ENCODE data around the gene ZBTB21.

Gene ZBTB21

DNA sequence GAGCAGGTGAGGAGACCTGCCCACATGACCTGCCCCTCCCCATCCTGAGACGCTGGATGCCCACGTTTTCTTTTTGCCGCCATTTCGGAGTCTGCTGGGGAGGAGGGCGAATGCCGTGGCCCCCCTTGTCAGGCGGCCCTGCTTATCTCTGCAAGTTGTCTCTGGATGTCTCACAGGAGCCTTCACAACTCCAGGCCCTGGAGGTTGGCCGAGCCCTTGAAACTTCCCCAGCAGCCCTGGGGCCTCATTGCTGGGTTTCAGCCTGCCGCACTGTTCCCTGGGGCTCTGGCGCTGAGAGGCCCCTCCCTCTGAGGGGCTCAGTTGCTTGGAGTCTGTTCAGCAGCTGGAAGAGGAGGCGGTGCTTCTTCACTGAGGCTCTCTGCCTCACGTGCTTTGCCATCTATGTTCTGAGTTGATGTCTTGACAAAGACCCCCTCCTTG lies 29.8 kb upstream of the ZBTB21 start:
- DNase-seq: no peak

DNA sequence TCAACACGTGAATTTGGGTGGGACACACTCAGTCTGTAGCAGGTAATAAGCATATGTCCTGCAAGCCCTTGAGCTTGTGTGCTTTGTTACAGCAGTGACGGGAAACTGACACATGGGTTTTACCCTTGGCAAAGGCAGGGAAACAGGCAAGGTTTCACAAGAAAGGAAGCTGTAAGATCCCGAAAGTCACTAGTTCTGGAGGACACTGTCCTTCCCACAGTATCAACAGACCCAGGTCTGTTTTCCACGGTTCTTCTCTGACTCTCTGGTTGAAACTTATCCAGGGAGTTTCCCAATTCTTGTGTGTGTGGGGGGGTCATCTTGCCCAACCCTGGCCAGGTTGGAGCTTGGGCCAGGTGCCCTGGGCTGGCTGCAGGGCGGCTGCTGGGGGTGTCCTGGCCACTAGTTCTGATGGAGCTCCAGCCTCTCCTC lies 29.3 kb upstream of the ZBTB21 start:
- no peak for DNase-seq

- DNase-seq: no peak
Observed at GRCh38 chr21:42038826-42039425, 28.8 kb upstream of the ZBTB21 start.

DNA sequence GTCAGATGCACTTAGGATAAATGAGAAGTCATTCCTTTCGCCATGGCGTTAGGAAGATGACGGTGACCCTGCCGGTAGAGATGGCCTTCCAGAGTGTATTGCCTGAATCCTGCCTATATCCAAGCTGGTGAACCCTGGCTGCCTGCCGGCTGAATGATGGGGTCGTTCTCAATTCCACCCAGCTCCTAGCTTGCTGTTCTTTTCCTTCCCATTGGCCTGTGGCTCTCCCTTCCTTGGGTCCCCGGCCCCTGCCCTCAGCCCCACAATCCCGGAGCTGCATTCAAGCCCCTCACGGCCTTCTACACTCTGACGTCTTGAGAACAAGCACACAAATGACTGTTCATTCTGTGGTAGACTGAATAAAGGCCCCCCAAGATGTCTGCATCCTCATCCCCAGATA lies 28.2 kb upstream of the ZBTB21 start:
- DNase-seq: no peak

DNA sequence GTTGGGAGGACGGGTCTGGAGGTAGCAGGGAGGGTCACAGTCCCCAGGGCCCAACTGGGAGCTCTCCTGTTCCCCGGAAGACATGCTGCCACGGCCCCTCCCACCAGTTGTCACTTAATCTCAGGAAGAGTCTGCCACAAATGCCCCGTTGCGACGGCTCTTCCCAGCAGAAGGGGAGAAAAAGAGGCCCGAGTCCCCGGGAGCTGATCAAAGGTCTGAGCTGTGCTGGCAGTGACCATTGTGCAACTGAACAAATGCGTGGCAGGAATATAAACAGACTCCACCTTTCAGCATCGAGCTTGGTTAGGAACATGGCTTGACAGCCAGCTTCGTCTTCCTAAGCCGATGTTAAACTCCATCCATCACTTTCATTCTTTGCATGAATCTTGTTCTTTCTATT lies 27.8 kb upstream of the ZBTB21 start:
- DNase-seq: no peak

DNA sequence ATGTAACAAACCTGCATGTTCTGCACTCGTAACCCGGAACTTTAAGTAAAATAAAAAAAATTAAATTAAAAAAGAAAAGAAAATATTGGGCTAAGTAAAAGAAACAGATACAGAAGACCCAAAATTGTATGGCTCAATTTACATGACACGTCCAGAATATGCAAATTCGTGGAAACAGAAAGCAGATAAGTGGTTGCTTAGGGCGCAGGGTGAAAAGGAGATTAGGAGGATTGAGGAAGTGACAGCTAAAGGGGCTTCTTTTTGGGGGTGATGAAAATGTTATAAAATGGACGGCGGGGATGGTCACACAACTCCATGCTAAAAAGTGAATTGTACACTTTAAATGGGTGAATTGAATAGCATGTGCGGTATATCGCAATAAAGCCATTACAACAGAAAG lies 27.4 kb upstream of the ZBTB21 start:
- no peak for DNase-seq

GRCh38 chr21:42036313-42036712 lies 26.2 kb upstream of the ZBTB21 start:
- DNase-seq: no peak

- DNase-seq: no peak
Observed at GRCh38 chr21:42032968-42033367, 22.8 kb upstream of the ZBTB21 start.

GRCh38 chr21:42032266-42032665 lies 22.1 kb upstream of the ZBTB21 start:
- no peak for DNase-seq

DNA sequence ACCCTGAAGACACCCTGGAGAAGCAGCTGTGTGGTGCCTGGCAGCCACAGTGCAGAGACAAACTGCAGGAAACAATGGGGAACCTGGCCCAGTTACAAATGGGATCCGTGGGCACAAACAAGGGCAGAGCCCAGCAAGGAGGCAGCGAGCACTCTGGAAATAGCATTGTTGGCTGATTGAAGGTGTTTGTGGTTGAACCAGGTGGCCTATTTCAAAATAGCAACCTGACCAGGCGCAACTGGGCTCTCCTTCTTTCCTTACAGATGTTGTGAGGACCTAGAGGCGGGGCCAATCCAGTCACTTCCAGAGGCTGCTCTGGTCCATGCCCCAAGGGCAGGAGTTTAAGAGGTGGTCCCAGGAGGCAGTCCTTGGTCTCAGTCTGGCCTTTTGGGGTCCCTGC lies 21.7 kb upstream of the ZBTB21 start:
- no peak for DNase-seq

DNA sequence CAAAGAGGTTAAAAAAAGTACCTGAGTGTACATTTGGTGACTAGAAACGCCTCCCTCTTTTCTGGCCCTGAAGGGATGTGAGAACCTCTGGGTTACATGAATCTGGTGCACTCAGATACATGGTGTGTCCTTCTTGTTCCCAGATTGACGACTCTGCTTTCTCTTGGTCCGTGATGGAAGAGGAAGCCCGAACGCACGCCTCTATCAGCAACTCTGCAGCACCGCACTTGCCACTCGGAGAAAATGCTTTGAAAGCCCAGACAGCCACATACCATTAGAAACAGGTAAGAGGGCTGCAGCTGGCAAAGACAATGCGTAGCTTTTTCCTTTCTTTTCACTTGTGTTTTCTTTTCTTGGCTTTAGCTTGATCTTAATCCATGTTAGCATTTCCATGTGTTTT lies 21.1 kb upstream of the ZBTB21 start:
- DNase-seq: no peak

GRCh38 chr21:42030311-42030710 lies 20.2 kb upstream of the ZBTB21 start:
- DNase-seq: no peak

DNA sequence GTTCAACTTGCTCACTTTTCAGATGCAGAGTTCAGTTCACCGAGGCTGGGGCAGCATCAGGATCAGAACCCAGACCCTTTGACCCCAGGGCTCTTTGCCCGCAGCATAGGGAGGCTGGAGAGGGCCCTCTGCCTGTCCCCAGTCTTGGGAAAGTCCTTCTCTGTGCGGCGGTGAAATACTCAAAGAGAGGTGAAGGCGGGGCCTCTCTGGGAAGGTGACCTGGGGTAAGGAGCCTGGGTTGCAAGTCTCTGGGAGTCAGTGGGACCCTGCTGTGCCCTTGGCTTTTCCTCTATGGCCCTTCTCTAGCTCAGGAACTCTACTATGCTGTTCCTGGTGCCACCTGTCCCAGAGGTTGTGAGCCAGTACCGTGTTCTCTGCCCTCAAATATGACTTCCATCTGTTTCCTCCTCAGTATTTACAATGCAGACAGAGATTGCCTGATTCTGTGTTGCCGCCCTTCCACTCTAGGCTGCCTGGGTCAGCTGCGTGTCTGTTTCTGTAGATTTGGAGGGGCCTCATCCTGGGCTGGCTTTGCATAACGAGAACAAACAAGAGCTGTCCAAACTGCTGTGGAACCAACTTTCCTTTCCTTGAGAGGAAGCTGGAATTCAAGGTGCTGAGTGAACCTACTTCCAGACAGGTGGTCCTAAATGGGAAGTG lies 18.7 kb upstream of the ZBTB21 start:
- DNase-seq: no peak

DNA sequence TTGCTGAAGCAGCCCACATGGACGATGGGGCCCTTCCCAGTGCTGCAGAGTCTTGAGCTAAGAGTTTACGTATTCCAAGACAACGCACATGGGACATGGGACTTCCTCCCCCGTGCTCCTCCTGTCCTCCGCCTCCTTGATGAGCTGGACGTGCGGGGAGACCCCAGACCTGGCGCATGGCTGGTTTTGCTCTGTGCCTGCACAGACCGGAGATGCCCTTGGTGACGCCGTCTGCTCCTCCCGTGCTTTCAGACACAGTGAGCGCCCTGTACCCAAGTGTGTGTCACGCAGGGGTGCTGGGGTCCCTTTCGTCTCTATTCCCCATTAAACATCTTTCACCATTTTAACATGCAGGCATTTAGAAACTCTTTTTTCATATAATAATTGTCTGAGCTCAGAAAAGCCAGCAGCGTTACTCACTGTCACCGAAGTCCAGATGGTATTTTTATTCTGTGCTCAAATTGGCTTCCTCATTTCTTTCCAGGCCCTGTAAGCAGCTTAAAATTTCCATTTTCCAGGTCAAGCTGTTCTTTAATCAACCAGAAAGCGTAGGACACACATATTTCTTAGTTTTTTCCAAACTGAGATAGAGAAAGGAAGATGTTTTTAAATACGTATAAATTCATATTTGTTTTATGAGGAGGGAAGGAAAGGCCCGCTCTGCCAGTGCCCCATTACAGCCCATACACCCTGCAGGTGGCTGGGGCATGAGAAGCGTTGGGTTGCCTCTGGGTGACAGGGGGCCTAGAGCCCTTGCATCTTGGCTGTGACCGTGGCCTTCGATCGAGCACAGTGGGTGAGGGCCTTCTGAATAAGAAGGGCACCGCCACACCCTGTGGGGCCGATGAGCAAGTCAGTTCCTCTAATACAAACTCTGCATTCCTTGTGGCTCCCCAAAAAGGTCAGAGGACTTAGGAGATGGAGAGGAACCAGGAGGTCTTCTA lies 17.9 kb upstream of the ZBTB21 start:
- no peak for DNase-seq

- no peak for DNase-seq
Observed at GRCh38 chr21:42027085-42027821, 17.1 kb upstream of the ZBTB21 start.

DNA sequence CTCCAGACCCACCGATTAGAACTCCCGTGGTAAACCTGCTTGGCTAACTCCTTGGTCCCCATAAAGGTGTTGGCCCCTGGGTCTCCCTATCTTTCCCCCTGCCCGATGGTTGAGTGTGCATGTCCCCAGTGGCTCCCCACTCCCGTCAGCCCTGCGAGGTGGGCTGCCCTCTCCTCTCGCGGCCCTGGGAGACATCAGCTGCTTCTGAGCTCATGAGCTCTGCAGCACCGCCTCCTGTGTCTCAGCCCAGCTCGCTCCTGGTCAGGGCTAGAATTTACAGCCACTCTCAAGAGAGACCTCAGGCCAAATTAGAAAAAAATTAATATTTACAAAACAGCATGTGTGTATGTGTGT lies 15.9 kb upstream of the ZBTB21 start:
- DNase-seq: no peak

- DNase-seq: no peak
Observed at GRCh38 chr21:42025376-42026081, 15.4 kb upstream of the ZBTB21 start.

- DNase-seq: no peak
Observed at GRCh38 chr21:42022906-42023305, 12.7 kb upstream of the ZBTB21 start.

- no peak for DNase-seq
Observed at GRCh38 chr21:42022091-42022430, 11.9 kb upstream of the ZBTB21 start.

DNA sequence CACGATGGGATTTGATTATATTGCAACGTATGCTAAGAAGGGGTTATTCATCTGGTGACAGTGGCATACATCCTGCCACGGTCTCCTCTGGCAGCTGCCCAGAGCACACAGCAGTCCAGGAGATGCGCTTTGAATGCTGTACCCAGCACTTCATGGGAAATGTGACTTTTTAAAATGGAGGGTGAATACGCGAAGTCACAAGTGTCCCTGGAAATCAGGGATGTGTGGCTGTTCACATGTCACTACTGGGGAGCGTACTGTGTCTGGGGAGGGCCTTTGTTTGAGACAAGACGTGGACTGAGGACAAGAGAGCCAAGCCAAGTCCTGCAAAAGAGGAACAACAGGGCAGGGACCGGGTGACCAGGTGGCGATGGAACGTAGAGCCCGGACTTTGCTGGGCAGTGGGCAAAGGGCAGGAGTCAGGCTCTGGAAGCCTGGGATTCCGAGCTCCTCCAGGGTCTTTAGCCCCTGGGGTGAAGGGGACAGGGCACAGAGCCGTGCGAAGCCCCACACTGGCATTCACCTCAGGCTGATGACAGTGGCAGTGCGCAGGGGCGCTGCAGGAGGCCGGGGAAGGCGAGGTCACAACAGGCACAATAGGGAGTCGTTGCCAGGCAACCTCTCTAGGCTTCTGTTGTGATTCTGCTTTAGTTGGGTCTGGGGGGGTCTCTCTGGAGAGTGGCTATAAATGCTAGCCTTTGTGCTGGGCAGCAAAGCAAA lies 11.4 kb upstream of the ZBTB21 start:
- DNase-seq: peak; percentile 13 to 43

DNA sequence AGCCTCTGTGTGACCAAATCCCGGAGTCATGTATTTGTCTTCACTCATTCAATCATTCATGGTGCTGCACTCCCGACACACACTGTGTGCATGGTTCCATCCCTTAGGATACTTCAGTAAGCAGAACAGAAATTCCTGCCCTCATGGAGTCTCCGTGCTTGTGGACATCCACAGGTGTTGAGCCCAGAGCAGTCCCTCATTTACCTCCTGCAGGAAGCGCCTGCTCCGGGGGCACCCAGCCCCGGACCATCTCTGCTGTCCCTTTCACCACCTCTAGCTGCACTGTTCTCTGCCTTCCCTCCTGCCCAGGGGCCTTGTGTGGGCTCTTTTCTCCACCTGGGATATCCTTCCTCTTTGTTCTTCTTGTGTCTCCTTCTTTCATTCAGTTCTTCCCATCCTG lies 9.5 kb upstream of the ZBTB21 start:
- no peak for DNase-seq

GRCh38 chr21:42019101-42019605 lies 9.0 kb upstream of the ZBTB21 start:
- no peak for DNase-seq

Data from NCI-H1930 (cell line).